ENCODE data around the gene FOXM1.
A peak's percentile ranks its signal among the peaks of the same experiment; 100 is the strongest.
"Not testable (repeated sequence)": the region's sequence is repeated elsewhere in the genome, so short reads cannot be mapped to it uniquely, and the experiment has no call there.

Gene FOXM1

DNA sequence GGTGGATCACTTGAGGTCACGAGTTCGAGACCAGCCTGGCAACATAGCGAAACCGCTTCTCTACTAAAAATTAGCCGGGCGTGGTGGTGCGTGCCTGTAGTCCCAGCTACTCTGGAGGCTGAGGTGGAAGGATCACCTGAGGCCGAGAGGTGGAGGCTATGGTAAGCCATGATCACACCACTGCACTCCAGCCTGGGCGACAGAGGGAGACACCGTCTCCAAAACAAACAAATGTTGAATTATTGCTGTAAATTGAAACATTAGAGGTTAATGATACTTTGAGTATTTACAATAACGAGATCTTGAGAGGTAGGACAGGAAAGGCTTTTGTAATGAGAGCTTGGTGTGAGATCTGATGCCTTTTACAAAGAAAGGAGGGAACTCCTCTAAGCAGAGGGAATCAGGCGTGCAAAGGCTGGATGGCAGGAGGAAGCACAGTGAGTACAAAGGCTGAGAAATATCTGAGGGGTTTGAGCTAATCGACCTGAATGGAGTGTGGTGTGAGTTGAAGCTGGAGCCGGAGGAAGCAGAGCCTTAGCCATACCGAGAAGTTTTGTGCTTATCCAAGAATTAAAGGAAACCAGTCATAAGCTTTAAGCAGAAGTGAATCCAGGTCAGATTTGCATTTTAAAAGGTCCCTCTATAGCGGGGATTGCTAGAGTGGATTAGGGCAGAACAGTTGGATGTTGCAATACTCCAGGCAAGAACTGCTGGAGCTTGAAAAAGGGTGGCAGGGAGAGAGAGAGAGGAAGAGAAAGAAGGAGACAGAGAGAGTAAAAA lies 1.2 kb upstream of the FOXM1 start:
- DNase-seq = peak; percentile 55 to 86 (median 74)

DNA sequence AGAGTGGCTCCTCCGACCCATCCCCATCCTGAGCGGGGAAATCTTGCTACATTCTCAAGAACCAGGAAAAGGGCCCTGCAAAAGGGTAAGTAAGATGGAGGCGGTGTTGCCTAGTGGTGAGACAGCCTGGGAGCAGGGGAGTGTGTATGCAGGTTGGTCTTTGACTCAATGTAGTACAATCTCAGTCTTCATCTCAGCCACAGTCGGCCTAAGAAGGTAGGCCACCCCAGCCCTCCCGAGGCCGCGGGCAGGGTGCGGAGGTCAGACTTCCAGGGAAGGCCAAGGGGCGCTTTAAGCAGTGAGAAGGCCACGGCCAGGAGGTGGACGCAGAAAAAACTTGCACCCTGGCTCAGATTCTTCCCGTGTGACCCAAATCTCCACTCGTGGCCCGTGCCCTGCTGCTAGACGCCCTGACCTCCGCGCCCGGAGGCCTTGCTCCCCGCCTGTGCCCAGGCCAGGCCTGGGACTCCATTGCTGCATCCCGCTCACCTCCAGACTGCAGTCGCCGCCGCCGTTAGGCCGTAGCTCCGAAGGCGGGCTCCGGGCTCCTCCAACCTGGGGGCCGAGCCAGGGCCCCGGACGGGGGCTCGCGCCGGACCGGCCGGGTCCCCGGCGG lies 435 bp downstream of the FOXM1 start:
- peak in 2 of 3 experiments; percentile 77 to 91 for DNase-seq

DNA sequence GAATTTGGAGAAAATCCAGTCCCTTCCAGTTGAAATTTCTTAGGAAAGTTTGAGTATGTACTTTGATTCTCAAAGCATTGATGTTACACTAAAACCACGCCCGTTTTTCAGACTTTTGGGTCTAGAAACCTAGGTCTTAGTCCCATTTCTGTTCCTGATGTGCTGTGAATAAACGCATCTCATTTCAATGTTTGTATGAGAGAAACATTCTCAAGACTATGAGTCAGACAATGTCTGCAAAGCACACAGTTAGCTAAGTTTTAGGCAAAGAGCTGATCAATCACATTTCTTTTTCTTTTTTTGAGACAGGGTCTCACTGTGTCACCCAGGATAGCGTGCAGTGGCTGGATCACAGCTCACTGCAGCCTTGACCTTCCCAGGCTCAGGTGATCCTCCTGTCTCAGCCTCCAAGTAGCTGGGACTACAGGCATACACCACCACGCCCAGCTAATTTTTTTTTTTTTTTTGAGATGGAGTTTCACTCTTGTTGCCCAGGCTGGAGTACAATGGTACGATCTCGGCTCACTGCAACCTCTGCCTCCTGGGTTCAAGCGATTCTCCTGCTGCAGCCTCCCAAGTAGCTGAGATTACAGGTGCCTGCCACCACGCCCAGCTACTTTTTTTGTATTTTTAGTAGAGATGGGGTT lies 7.9 kb downstream of the FOXM1 start:
- DNase-seq = not testable (repeated sequence)

DNA sequence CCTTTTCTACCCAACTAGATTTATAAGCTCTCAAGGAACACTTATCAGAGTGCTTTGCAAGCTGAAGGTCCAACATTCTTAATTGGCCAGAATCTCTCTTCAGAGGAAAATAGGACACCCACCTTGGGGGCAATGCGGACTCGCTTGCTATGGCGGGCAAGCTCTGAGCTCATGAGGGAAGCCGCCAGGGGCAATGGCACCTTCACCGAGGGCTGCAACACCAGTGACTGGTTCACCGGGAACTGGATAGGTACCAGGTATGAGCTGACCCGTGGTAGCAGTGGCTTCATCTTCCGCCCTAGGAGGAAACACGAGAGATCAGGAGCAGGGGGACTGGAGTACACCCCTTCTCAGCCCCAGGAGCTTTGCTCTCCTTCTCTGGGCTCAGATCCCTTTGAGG lies 12.8 kb downstream of the FOXM1 start:
- no peak for DNase-seq

DNA sequence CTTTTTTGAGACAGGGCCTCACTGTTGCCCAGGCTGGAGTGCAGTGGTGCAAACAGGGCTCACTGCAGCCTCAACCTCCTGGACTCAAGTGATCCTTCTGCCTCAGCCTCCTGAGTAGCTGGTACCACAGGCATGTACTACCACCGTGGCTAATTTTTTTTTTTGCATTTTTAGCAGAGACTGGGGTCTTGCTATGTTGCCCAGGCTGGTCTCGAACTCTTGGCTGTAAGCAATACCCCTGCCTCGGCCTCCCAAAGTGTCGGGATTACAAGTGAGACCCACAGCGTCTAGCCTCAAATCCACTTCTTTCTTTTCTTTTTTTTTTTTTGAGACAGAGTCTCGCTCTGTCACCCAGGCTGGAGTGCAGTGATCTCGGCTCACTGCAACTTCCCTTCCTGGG lies 13.6 kb downstream of the FOXM1 start:
- DNase-seq = not testable (repeated sequence)

DNA sequence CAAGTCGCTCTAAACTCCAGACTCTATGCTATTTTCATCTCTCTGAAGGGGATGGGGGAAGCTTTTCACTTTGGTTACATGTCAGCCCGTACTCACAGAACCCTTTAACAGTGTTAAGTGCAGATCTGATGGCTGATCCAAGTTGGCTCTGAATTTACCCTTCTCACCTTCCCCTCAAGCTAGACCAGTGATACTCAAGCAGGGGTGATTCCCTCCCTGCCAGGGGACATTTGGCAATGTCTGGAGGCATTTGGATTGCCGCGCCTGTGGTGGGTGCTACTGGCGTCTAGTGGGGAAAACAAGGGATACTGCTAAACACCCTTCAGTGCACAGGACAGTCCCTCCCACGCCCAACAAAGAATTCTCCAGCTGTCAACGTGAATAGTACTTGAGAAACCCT lies 14.1 kb downstream of the FOXM1 start:
- DNase-seq = no peak

DNA sequence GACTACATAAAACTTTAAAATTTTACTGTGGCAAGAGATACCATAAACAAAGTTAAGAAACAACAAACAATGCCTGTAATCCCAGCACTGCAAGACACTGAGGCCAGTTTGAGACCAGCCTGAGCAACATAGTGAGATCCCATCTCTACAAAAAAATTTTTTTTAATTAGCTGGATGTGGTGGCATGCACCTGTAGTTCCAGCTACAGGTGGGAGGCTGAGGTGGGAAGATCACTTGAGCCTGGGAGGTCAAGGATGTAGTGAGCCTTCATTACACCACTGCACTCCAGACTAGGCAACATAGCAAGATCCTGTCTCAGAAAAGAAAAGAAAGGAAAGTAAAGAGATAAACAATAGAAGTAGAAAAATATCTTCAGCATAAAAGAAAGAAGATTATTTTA lies 16.8 kb downstream of the FOXM1 start:
- no peak for DNase-seq

DNA sequence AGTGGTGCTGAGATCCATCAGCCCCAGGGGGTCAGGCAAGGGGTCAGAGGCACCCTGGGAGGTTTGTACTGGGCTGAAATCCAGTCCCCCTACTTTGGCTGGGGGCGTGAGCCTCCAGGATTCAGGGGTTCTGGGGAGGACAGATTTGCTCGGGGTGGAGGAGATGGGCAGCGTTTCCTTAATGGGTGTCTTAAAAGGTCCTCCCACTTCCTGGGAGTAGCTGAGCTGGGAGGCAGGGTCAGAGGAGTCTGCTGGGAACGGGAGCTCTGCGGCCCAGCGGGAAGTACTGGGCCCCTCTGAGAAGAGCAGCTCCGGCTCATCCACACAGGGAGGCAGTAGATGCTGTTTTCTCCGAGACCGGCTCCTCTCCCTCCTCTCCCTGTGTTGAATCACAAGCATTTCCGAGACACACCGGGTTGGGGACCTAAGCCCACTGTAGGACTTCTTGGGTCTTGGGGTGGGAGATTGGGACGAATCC lies 18.0 kb downstream of the FOXM1 start:
- DNase-seq = no peak

DNA sequence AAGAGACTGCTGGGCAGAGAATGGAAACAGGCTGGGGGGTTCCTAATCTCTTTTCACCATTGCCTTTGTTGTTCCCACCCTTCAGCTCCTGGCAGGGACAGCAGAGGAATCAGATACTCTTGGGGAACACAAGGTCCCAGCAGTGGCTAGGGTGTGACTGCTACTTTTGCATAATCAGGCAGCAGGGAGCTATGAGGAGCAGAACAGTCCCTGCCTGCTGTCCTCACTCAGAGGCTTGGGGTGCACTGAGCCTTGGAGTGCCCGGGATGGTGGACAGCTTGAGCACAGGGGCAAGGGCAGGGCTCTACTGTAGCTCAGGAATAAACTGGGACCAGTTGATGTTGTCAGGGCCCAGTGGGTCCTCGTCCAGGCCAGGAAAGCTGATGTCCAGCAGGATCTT lies 18.6 kb downstream of the FOXM1 start:
- DNase-seq = no peak

DNA sequence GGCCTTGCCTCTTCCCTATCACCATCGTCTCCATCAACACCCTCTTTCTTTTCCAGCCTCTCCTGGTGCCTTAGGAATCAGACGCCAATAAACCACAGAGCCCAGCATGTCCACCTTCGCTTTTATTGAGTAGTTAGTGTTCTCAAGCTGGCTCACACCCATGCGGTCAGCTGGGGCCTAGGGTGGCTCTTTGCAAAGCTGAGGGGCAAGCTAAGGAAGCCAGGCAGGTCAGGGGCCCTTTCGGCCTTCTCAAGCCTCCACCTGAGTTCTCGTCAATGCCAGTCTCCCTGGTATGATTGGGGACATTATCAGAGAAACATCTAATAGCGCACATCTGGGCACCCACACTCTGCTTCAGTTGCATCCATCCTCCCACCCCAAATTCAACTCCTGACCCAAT lies 19.4 kb downstream of the FOXM1 start:
- no peak for DNase-seq

DNA sequence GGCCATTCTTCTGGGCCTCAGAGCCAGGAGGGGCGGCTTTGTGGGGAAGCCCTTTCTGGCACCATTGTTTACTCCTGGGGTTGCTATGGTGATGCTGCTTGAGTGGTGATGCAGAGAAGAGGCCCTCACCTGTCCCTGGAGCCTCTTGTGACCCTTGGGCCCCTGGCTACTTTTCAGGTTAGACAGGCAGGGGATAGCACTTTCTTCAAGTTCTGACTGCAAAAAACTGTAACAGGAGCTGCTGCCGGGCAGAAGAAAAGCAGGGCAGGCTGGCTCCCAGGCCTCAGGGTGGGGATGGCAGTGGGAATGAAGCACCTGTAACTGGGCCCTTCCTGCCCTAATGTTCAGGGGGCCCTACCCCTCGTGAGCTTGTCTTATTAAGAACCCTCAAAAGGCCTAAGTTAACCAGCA lies 19.9 kb downstream of the FOXM1 start, which contains the start of gene TEX52:
TSS of gene TEX52 (minus strand) at position 19 of the 411 bp plus-strand sequence. CDS start at position 6, 13 bp downstream.
- DNase-seq = peak; percentile 25 to 92 (median 74)

DNA sequence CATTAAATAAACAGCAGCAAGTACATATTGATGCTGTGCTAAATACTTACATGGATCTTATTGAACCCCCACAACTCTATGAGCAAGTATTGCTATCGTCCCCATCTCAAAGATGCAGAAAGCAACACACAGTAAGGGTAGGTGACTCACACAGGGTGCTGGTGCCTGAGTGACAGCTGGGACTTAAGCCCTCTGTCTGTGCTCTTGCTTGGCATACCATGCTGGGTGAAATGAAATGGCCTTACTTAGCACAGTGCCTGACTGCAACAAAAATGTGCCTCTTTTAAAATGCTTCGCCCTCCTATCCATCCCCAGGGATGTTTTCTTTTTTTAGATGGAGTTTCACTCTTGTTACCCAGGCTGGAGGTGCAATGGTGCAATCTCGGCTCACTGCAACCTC lies 20.9 kb downstream of the FOXM1 start:
- DNase-seq = peak in 1 of 3 experiments; percentile 31

DNA sequence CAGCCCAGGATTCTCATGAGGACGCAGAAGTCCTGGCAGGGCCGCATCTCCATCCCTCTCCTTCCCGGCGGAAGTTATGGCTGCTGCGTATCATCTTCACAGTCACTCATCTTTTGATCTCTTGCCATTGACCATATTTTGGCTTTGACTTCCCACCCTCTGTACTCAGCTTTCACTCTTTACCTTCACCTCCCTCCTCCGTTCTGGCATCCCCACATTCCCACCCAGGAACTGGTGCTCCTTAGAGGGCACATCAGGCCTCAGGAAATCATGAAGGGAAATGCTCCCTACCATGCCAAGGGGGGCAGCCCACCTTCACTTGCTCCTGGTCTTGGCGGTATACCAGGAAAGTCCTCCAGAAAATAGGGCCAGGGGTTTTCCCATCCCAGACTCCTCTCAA lies 21.4 kb downstream of the FOXM1 start:
- no peak for DNase-seq

DNA sequence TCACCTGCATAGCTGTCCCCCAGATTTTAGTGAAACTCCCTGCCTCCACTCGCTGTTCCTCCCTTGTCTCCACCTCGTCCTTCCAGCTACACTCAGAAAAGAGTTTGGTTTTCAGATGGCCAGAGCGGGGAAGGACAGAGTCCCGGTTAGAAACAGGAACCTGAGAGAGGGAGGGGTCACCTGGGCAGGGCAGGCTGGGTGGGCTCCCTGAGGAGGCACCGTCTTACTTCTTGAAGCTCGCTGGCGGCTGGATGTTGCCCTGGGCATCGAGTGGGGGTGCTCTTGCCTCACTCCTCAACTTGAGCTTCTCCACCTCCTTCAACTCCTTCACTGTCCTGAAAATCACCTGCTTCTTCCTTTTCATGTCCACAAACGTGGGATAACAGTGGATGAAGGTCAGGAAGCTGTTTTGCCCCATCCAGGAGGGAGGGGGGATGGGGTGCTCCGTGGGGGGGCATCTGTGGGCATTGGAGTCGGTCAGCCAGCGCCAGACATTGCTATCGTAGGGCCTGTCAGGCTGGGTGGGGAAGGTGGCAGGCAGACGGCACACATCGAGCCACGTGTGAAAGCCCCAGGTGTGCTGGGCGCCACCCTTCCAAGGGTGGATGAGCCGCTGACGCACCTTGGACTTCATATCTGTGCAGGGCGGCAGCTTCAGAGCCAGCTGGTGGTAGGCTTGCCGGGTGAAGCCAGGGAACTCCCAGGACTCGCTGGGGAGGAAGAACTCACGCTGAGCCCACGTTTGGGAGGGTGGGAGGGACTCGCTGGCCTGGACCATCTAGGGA lies 22.1 kb downstream of the FOXM1 start:
- no peak for DNase-seq

DNA sequence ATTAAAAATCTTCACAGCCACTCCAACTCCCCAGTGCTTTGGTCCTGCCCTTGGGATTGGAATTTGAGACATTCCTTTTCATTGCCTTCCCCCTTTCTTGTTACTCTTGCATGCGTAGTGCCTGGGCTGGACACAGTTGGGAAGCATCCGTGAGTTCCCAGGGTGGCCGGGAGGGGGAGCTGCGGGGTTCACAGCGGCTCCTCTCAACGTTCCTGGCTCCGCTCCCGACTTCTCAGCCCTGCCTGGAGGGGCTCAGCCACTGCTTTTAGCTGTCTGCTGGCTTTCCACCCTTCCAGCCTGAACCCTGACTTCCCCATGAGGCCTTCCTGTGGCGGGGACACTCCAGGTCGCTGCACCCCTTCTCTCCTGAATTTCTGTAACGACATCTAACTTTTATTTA lies 23.3 kb downstream of the FOXM1 start:
- DNase-seq = peak; percentile 18 to 54 (median 32)

DNA sequence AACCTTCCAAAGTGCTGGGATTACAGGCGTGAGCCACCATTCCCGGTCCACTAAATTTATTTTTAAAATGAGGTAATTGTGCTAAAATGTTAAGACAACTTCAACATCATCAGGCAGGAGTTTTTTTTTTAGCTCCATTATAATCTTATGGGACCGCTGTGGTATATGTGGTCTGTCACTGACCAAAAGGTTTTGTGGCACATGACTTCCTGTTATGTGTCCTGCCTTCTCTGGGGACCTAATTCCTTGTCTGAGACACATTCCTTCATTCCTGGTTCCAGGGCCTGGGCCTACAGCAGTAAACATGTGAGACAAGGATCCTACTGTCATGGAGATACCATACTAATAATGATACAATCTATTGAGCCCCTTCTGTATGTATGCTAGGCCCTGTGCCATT lies 25.0 kb downstream of the FOXM1 start:
- DNase-seq = no peak

DNA sequence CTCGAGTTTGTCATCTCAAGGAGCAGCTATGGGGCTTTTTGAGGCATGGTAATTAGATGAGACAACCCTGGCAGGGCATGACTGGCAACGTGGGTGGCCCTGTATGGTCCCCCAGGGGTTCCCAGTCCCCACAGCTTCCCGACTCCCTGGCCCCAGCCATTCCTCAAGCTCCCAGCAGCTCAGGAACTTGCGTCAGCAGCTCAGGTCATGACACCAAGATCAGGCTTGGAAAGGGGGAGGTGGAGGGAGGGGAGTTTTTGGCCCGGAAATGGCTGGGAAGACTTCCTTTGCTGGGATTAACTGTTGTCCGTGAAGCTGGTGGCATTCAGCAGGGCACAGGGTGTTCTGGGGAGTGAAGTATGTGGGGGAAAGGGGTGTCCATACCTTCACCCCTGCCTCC lies 31.7 kb downstream of the FOXM1 start:
- no peak for DNase-seq

DNA sequence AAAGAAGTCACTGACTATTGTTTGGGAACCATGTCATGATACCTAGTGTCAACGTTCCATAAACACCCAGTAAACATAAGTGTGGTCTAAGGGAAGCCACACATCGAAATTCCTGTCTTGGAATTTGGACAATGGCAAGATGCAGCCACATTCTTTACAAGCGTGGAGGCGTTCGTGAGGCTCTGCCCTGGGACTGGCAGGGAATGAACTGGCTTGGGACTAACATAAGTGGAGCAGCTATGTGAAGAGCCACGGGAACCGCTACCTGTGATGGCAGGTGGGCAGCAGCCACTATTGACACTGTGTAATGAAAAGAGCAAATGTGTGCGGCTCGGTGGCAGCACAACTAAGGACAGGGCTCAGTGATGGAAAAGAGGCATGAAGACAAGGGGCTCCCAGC lies 32.2 kb downstream of the FOXM1 start:
- DNase-seq = no peak

DNA sequence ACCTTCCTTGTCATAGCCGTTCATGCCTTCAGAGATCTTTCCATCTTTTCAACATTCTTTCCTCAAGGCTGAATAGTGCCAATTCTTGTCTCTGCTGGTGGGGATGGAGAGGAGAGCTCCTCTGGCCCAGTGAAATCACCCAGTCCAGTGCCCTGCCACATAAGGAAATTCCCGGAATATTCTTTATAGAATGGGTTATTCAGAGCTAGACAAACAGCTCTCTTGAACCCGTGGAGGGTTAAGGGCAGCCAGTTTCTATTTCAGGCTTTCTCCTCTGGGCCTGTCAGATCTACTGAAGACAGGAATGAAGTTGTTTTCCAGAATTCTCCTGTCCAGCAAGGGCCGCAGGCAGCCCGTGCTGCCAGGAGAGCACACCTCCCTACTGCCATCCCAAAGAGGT lies 34.0 kb downstream of the FOXM1 start:
- no peak for DNase-seq

DNA sequence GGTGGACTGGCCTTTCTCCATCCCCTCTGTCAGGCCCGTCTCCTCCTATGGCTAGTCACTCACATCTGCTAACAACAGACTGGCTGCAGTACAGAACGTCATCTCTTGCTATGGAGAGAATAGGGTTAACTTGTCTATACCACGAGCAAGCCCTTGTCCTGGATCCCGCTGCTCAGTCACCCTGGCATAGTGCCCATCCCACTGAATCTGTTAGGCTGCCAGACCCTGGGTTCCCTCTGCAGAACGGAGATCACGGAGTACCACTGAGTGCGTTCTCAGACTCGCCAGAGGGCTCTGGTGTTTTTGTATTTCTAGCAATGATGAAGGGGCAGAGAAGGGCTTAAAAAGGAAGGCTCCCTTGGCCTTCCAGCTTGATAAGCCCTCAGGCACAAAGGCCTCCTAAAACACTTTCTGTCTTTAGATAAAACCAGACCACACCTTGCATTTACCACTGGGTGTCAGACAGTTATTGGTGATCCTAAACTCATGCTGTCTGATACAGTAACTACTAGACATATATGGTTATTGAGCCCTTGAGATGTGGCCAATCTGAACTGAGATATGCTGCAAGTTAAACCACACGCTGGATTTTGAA lies 35.8 kb downstream of the FOXM1 start:
- DNase-seq = no peak

DNA sequence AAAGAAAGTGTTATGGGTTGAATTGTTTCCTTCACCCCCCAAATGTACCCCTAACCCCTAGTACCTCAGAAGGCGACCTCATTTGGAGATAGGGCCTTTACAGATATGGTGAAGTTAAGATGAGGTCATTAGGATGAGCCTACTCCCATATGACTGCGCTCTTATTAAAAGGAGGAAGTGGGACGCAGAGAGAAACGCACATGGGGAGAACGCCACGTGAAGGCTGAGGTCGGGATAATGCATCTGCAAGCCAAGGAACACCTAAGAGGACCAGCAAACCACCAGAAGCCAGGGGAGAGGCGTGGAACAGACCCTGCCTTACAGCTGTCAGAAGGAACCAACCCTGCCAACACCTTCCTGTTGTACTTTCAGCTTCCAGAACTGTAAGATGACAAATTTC lies 40.4 kb downstream of the FOXM1 start:
- DNase-seq = no peak

DNA sequence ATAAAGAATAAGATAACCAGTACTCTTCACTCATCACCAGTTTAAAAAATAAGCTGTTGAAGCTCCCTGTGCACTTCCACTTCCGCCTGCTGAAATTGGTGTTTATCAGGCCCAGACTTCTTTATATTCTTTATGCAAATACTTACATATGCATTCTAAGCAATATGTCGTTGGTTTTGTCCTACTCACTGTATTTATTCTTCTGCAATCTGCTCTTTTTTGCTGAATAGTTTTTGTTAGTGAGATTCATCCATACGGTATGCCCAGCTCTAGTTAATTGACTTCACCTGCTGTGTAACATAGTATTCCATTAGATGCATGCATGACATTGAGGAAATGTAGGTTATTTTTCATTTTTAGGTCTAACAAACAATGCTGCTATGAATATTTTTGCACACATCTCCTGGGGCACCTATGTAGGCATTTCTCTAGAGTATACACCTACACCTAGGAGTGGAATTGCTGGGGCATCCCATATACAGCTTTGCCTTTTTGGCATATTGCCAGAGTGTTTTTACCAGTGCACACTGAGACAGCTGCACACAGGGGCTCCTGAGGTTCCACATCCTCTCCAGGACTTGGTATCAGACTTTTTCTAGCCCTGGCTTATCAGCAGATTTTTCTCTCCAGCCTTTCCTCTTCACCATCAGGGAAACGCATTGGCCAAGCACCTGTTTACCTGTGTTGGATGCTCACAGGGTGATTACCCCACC lies 41.1 kb downstream of the FOXM1 start:
- DNase-seq = peak in 1 of 3 experiments; percentile 37
